ENCODE measurements around the gene MSH2. TPM values are rescaled to one million over a fixed set of nuclear protein-coding genes. Genes with fewer than 3 reads are reported as not detected.

Gene MSH2
- total RNA-seq, 1 experiment from 2014 or later: 139 TPM

GRCh38 chr2:47457268-47457667, 54.3 kb downstream of the MSH2 start:
- no peak overlapping the region for H3K23ac ChIP-seq (ENCODE audit: insufficient read length, low read depth, low read length)
- H2AFZ ChIP-seq (ENCODE audit: low read length): no peak overlapping the region
- no peaks in the 10 kb centered on the region for H3K27me3 Mint-ChIP-seq (ENCODE audit: low read depth)
- no peaks in the 10 kb centered on the region for H3K4me1 ChIP-seq (ENCODE audit: insufficient read depth, low read length)
- H2AK5ac ChIP-seq (ENCODE audit: insufficient read length, low read length): no peak overlapping the region
- no peak overlapping the region for H2BK5ac ChIP-seq (ENCODE audit: insufficient read length, low read length)
- no peak overlapping the region for H3K27ac ChIP-seq (ENCODE audit: insufficient read length, low read depth, low read length)
- TF ChIP-seq CTCF (conservative IDR thresholded peaks at IDR 0.05): no peak
- H3K18ac ChIP-seq (ENCODE audit: insufficient read length, low read depth, low read length): no peak overlapping the region
- H3T11ph ChIP-seq (ENCODE audit: low read length): no peak overlapping the region
- no peaks in the 10 kb centered on the region; a peak in 1 of 5 replicates for H3K9me3 Mint-ChIP-seq
- H3K23me2 ChIP-seq (ENCODE audit: insufficient read length, low read depth, low read length, poor library complexity, severe bottlenecking): no peaks in the 10 kb centered on the region
- H3K79me1 ChIP-seq (ENCODE audit: insufficient read depth, low read depth, low read length, poor library complexity, severe bottlenecking): peaks cover 7% of the 10 kb centered on the region
- no peaks in the 10 kb centered on the region for H3K79me2 ChIP-seq (ENCODE audit: insufficient read depth, low read length)
- H3K27ac Mint-ChIP-seq: no peak overlapping the region
- H2BK12ac ChIP-seq (ENCODE audit: insufficient read length, low read depth, low read length): no peak overlapping the region
- H3K4me1 Mint-ChIP-seq: peaks cover 5 to 9% of the 10 kb centered on the region in 2 experiments; a peak in 3 of 4 replicates
- H4K20me1 ChIP-seq (ENCODE audit: control insufficient read depth, insufficient read depth, insufficient read length): no peaks in the 10 kb centered on the region
- no peak overlapping the region for H4K8ac ChIP-seq (replicated peaks; ENCODE audit: insufficient read length, low read depth, low read length)
- H3K9ac ChIP-seq (ENCODE audit: extremely low read depth, insufficient read length, low read length): no peak overlapping the region
- H2BK120ac ChIP-seq (ENCODE audit: low read depth, low read length, poor library complexity, severe bottlenecking): no peak overlapping the region
- no peak overlapping the region for H4K91ac ChIP-seq (ENCODE audit: insufficient read length, low read depth, low read length)
- H3K36me3 Mint-ChIP-seq (ENCODE audit: insufficient read depth in 1 of 3, low read depth in 3 of 3): peaks cover 49 to 65% (median 60%) of the 10 kb centered on the region in 3 experiments
- no peak overlapping the region for H3K4me2 ChIP-seq (ENCODE audit: insufficient read depth, insufficient read length, low read length)
- no peaks in the 10 kb centered on the region for H3K9me3 ChIP-seq (ENCODE audit: control insufficient read depth, low read depth, low read length)
- no peak overlapping the region for H2BK15ac ChIP-seq (ENCODE audit: low read depth, low read length)
- DNase-seq: no peak
- no peak overlapping the region for H4K5ac ChIP-seq (ENCODE audit: insufficient read length, low read depth, low read length)
- no peaks in the 10 kb centered on the region for H3K27me3 ChIP-seq (ENCODE audit: insufficient read depth, low read length)
- no peak overlapping the region for H3K14ac ChIP-seq (ENCODE audit: insufficient read depth, low read length)
- no CpG with 5 or more reads among the region's 5 CpGs for WGBS (ENCODE audit: extremely low coverage, insufficient read length, low lambda C conversion rate)
- H2BK20ac ChIP-seq (ENCODE audit: low read depth, low read length, poor library complexity, severe bottlenecking): no peak overlapping the region
- no peak overlapping the region for H3K4me3 Mint-ChIP-seq
- no peak overlapping the region for H3K56ac ChIP-seq (ENCODE audit: insufficient read length, low read depth, low read length)
- no peak overlapping the region for H3K4ac ChIP-seq (ENCODE audit: low read depth, low read length)
